ENCODE data around the gene ATP6V0A1. TPM values are rescaled to one million over a fixed set of nuclear protein-coding genes. Genes with fewer than 3 reads are reported as not detected.
A peak's percentile ranks its signal among the peaks of the same experiment; 100 is the strongest.
"Not testable (repeated sequence)": the region's sequence is repeated elsewhere in the genome, so short reads cannot be mapped to it uniquely, and the experiment has no call there.

ATP6V0A1 gene
- total and polyA plus RNA-seq, 2 of the 4 experiments (the other 2 are of a cell fraction), result 18.8 to 34.0 TPM

- H4K20me1 ChIP-seq (ENCODE audit: insufficient read depth, low read length), result peaks cover 100% of the 10 kb centered on the region
- H3K4me2 ChIP-seq (ENCODE audit: low read depth, low read length), result peak overlapping the region; percentile 25; the same call in 1 of the 2 replicates
- no peaks in the 10 kb centered on the region for H3K9me3 ChIP-seq (ENCODE audit: control insufficient read depth, insufficient read depth, low read length)
- peak overlapping the region; percentile 26; the same call in 1 of the 2 replicates for H3K23ac ChIP-seq (ENCODE audit: low read depth, low read length)
- peak overlapping the region; percentile 41 for H2BK5ac ChIP-seq (ENCODE audit: low read depth, low read length, poor library complexity, severe bottlenecking)
- H2AK5ac ChIP-seq (ENCODE audit: low read depth, low read length), result 0 out of 2 replicates have a peak overlapping the region, but pooled peaks have one; percentile 28
- peaks cover 0 to 34% of the 10 kb centered on the region in 2 experiments; a peak in 2 of 4 replicates for H3K79me1 ChIP-seq (ENCODE audit: low read depth in 1 of 2, low read length in 2 of 2)
- no peaks in the 10 kb centered on the region for H3K27me3 ChIP-seq (ENCODE audit: control insufficient read depth, insufficient read depth, low read length)
- no peak overlapping the region for H2AFZ ChIP-seq (replicated peaks; ENCODE audit: low read length, poor library complexity)
- intact Hi-C loops (cut with micrococcal nuclease) (no loop called here), in situ Hi-C loops (cut with MboI; ENCODE audit: low sequenced_read_pairs) (no loop called here), dilution Hi-C loops (cut with HindIII; ENCODE audit: low sequenced_read_pairs, unreplicated experiment) (no loop called here)
- H3K27ac ChIP-seq (ENCODE audit: insufficient read depth, low read length), result peak overlapping the region; percentile 20; the same call in 1 of the 2 replicates
- no peak for TF ChIP-seq MAFK (IDR thresholded peaks at IDR 0.05; ENCODE audit: low read depth, low read length)
- TF ChIP-seq CEBPB (IDR thresholded peaks at IDR 0.05; ENCODE audit: low read depth, low read length), result no peak
- TF ChIP-seq RAD21 (IDR thresholded peaks at IDR 0.05; ENCODE audit: low read length), result no peak
- no peak for TF ChIP-seq BHLHE40 (IDR thresholded peaks at IDR 0.05; ENCODE audit: low read depth, low read length)
- no peak for TF ChIP-seq RFX5 (IDR thresholded peaks at IDR 0.05; ENCODE audit: low read depth, low read length)
- no peak for TF ChIP-seq FOS (IDR thresholded peaks at IDR 0.05; ENCODE audit: low read depth, low read length)
- TF ChIP-seq MAZ (IDR thresholded peaks at IDR 0.05; ENCODE audit: borderline replicate concordance, low read depth, low read length), result no peak
- no peak for TF ChIP-seq RCOR1 (IDR thresholded peaks at IDR 0.05; ENCODE audit: insufficient replicate concordance, low read length)
- TF ChIP-seq CHD1 (IDR thresholded peaks at IDR 0.05; ENCODE audit: low read depth, low read length), result no peak
- ATAC-seq (ENCODE audit: low read depth) (no peak), DNase-seq (no peak)
- H3K9me1 ChIP-seq (ENCODE audit: insufficient read depth, low read length), result peaks cover 22% of the 10 kb centered on the region
- no peak overlapping the region for H4K5ac ChIP-seq (ENCODE audit: low read depth, low read length)
- no peak overlapping the region for H3K4ac ChIP-seq (ENCODE audit: low read depth, low read length)
- H2BK20ac ChIP-seq (ENCODE audit: low read depth, low read length), result no peak overlapping the region
- 0 out of 2 replicates have a peak overlapping the region, but pooled peaks have one; percentile 32 for H3K14ac ChIP-seq (replicated peaks; ENCODE audit: low read depth, low read length)
- H3K4me3 ChIP-seq (ENCODE audit: insufficient read depth, low read depth, low read length), result no peak overlapping the region
- no peak overlapping the region for H2BK120ac ChIP-seq (ENCODE audit: low read depth, low read length)
- no peak overlapping the region for H4K91ac ChIP-seq (ENCODE audit: insufficient read depth, low read depth, low read length)
- WGBS, 2 experiments (ENCODE audit: extremely low coverage in 2 of 2, insufficient read length in 1 of 2), result no CpG with 5 or more reads among the region's 7 CpGs
- H3K56ac ChIP-seq (ENCODE audit: extremely low read depth, insufficient read depth, low read length), result no peak overlapping the region
- peaks cover 21% of the 10 kb centered on the region for H3K36me3 ChIP-seq (ENCODE audit: control insufficient read depth, insufficient read depth, low read length)
- H2BK15ac ChIP-seq (ENCODE audit: low read depth, low read length), result no peak overlapping the region
- no TSS peak for BruUV-seq (replicated peaks)
- H3K18ac ChIP-seq (ENCODE audit: low read depth, low read length), result no peak overlapping the region
- no peak overlapping the region for H2AK9ac ChIP-seq (replicated peaks; ENCODE audit: low read depth, low read length, poor library complexity)
- no peak overlapping the region for H4K8ac ChIP-seq (ENCODE audit: low read depth in 2 of 2, low read length in 2 of 2)
- no peak overlapping the region for H3K9ac ChIP-seq (ENCODE audit: low read depth, low read length)
- ChIA-PET POLR2A (ENCODE audit: unreplicated experiment) (interaction anchor here (0.6 kb wide), 1 partner anchor 554 kb away, joined by 8 read pairs; no protein-coding TSS in a partner anchor), CTCF (no interaction called here)
- peaks cover 33% of the 10 kb centered on the region for H3K4me1 ChIP-seq (ENCODE audit: control insufficient read depth, insufficient read depth, low read length)
Observed at GRCh38 chr17:42414704-42415409, 43.8 kb upstream of the ATP6V0A1 start.

- H3K9ac ChIP-seq (ENCODE audit: low read depth, low read length); H2BK20ac ChIP-seq (ENCODE audit: low read depth, low read length); BruUV-seq (replicated peaks); POLR2A ChIA-PET (ENCODE audit: unreplicated experiment); H3K27ac ChIP-seq (ENCODE audit: insufficient read depth, low read length); H3K4me2 ChIP-seq (ENCODE audit: low read depth, low read length); H4K8ac ChIP-seq (ENCODE audit: low read depth in 2 of 2, low read length in 2 of 2); H3K23ac ChIP-seq (ENCODE audit: low read depth, low read length); CTCF ChIA-PET; H3K56ac ChIP-seq (ENCODE audit: extremely low read depth, insufficient read depth, low read length); H4K91ac ChIP-seq (ENCODE audit: insufficient read depth, low read depth, low read length); H2AFZ ChIP-seq (replicated peaks; ENCODE audit: low read length, poor library complexity); H2BK5ac ChIP-seq (ENCODE audit: low read depth, low read length, poor library complexity, severe bottlenecking); H2BK120ac ChIP-seq (ENCODE audit: low read depth, low read length); H3K4me3 ChIP-seq (ENCODE audit: insufficient read depth, low read depth, low read length); ATAC-seq (ENCODE audit: low read depth); H3K9me3 ChIP-seq (ENCODE audit: control insufficient read depth, insufficient read depth, low read length); DNase-seq; H2AK5ac ChIP-seq (ENCODE audit: low read depth, low read length); H3K27me3 ChIP-seq (ENCODE audit: control insufficient read depth, insufficient read depth, low read length); in situ Hi-C loops (cut with MboI; ENCODE audit: low sequenced_read_pairs); H3K14ac ChIP-seq (replicated peaks; ENCODE audit: low read depth, low read length); H4K5ac ChIP-seq (ENCODE audit: low read depth, low read length); H2BK15ac ChIP-seq (ENCODE audit: low read depth, low read length); H2AK9ac ChIP-seq (replicated peaks; ENCODE audit: low read depth, low read length, poor library complexity); H3K4ac ChIP-seq (ENCODE audit: low read depth, low read length); dilution Hi-C loops (cut with HindIII; ENCODE audit: low sequenced_read_pairs, unreplicated experiment); intact Hi-C loops (cut with micrococcal nuclease); H3K18ac ChIP-seq (ENCODE audit: low read depth, low read length): not testable (repeated sequence)
- WGBS, 2 experiments (ENCODE audit: extremely low coverage in 2 of 2, insufficient read length in 1 of 2), result no CpG with 5 or more reads among the region's 5 CpGs
- H3K36me3 ChIP-seq (ENCODE audit: control insufficient read depth, insufficient read depth, low read length), result peaks cover 16% of the 10 kb centered on the region
- H3K79me1 ChIP-seq (ENCODE audit: low read depth in 1 of 2, low read length in 2 of 2), result peaks cover 0 to 33% of the 10 kb centered on the region in 2 experiments; a peak in 1 of 4 replicates
- H3K9me1 ChIP-seq (ENCODE audit: insufficient read depth, low read length), result peaks cover 17% of the 10 kb centered on the region
- H4K20me1 ChIP-seq (ENCODE audit: insufficient read depth, low read length), result peaks cover 99% of the 10 kb centered on the region
- peaks cover 29% of the 10 kb centered on the region for H3K4me1 ChIP-seq (ENCODE audit: control insufficient read depth, insufficient read depth, low read length)
Observed at GRCh38 chr17:42417981-42418380, 40.7 kb upstream of the ATP6V0A1 start.

Data from IMR-90 (cell line).